ENCODE data around the gene MED26. TPM values are rescaled to one million over a fixed set of nuclear protein-coding genes. Genes with fewer than 3 reads are reported as not detected.
"Not testable (repeated sequence)": the region's sequence is repeated elsewhere in the genome, so short reads cannot be mapped to it uniquely, and the experiment has no call there.

MED26 gene
- total RNA-seq, 1 experiment from 2014 or later = 11.4 TPM

DNA sequence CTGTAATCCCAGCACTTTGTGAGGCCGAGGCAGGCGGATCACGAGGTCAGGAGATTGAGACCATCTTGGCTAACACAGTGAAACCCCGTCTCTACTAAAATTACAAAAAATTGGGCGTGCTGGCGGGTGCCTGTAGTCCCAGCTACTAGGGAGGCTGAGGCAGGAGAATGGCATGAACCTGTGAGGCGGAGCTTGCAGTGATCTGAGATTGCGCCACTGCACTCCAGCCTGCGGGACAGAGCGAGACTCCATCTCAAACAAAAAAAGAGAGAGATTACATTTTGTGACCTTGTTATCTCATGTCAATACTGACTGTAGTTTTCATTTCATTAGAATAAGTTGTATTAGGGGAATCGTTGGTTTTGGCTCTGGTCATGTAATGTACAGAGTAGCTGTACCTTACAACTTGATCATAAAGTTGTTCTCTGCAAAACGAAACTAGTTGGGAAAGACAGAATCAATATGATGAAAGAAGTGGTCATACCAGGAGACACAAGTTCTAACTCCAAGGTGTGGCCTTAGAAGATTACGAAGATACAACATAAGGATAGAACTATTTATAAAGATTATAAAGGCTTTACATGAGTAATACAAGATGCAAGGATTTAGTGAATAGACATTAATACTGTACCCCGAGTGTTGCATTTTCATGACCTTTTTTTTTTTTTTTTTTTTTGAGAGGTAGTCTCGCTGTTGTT is 48.2 kb upstream of the MED26 start:
- no peak for DNase-seq
- Histone ChIP-seq H3K4ac (ENCODE audit: low read depth, low read length) (no peak overlapping the region), H2BK15ac (ENCODE audit: low read depth, low read length) (no peak overlapping the region), H2BK20ac (ENCODE audit: low read depth, low read length, poor library complexity, severe bottlenecking) (no peak overlapping the region), H4K5ac (ENCODE audit: insufficient read length, low read depth, low read length) (no peak overlapping the region), H3K27me3 (ENCODE audit: insufficient read depth, low read length) (no peaks in the 10 kb centered on the region), H3K9ac (ENCODE audit: extremely low read depth, insufficient read length, low read length) (no peak overlapping the region), H3T11ph (ENCODE audit: low read length) (no peak overlapping the region), H3K79me1 (ENCODE audit: insufficient read depth, low read depth, low read length, poor library complexity, severe bottlenecking) (no peaks in the 10 kb centered on the region), H3K79me2 (ENCODE audit: insufficient read depth, low read length) (no peaks in the 10 kb centered on the region), H2AFZ (ENCODE audit: low read length) (no peak overlapping the region), H3K23me2 (ENCODE audit: insufficient read length, low read depth, low read length, poor library complexity, severe bottlenecking) (no peaks in the 10 kb centered on the region), H3K9me3 (ENCODE audit: control insufficient read depth, low read depth, low read length) (no peaks in the 10 kb centered on the region), H4K91ac (ENCODE audit: insufficient read length, low read depth, low read length) (no peak overlapping the region), H3K4me1 (ENCODE audit: insufficient read depth, low read length) (no peaks in the 10 kb centered on the region), H2BK5ac (ENCODE audit: insufficient read length, low read length) (no peak overlapping the region), H3K18ac (ENCODE audit: insufficient read length, low read depth, low read length) (no peak overlapping the region), H2BK120ac (ENCODE audit: low read depth, low read length, poor library complexity, severe bottlenecking) (no peak overlapping the region), H3K14ac (ENCODE audit: insufficient read depth, low read length) (no peak overlapping the region), H2BK12ac (ENCODE audit: insufficient read length, low read depth, low read length) (no peak overlapping the region), H3K23ac (ENCODE audit: insufficient read length, low read depth, low read length) (no peak overlapping the region), H4K20me1 (ENCODE audit: control insufficient read depth, insufficient read depth, insufficient read length) (no peaks in the 10 kb centered on the region), H3K27ac (ENCODE audit: insufficient read length, low read depth, low read length) (no peak overlapping the region), H4K8ac (replicated peaks; ENCODE audit: insufficient read length, low read depth, low read length) (no peak overlapping the region), H3K56ac (ENCODE audit: insufficient read length, low read depth, low read length) (no peak overlapping the region), H3K4me2 (ENCODE audit: insufficient read depth, insufficient read length, low read length) (no peak overlapping the region), H2AK5ac (ENCODE audit: insufficient read length, low read length) (no peak overlapping the region)
- H3K27ac Mint-ChIP-seq = no peak overlapping the region
- WGBS (ENCODE audit: extremely low coverage, insufficient read length, low lambda C conversion rate) = no CpG with 5 or more reads among the region's 15 CpGs
- TF ChIP-seq, protein P1, sequence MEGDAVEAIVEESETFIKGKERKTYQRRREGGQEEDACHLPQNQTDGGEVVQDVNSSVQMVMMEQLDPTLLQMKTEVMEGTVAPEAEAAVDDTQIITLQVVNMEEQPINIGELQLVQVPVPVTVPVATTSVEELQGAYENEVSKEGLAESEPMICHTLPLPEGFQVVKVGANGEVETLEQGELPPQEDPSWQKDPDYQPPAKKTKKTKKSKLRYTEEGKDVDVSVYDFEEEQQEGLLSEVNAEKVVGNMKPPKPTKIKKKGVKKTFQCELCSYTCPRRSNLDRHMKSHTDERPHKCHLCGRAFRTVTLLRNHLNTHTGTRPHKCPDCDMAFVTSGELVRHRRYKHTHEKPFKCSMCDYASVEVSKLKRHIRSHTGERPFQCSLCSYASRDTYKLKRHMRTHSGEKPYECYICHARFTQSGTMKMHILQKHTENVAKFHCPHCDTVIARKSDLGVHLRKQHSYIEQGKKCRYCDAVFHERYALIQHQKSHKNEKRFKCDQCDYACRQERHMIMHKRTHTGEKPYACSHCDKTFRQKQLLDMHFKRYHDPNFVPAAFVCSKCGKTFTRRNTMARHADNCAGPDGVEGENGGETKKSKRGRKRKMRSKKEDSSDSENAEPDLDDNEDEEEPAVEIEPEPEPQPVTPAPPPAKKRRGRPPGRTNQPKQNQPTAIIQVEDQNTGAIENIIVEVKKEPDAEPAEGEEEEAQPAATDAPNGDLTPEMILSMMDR (conservative IDR thresholded peaks at IDR 0.05) = no peak
- H3K36me3 Mint-ChIP-seq (ENCODE audit: insufficient read depth in 1 of 3, low read depth in 3 of 3) = peaks cover 5 to 13% (median 11%) of the 10 kb centered on the region in 3 experiments; a peak in 6 of 7 replicates
- no peaks in the 10 kb centered on the region for H3K9me3 Mint-ChIP-seq
- H3K27me3 Mint-ChIP-seq (ENCODE audit: low read depth) = no peaks in the 10 kb centered on the region
- no peak overlapping the region for H3K4me3 Mint-ChIP-seq
- peaks cover 5 to 7% of the 10 kb centered on the region in 2 experiments; a peak in 2 of 4 replicates for H3K4me1 Mint-ChIP-seq

DNA sequence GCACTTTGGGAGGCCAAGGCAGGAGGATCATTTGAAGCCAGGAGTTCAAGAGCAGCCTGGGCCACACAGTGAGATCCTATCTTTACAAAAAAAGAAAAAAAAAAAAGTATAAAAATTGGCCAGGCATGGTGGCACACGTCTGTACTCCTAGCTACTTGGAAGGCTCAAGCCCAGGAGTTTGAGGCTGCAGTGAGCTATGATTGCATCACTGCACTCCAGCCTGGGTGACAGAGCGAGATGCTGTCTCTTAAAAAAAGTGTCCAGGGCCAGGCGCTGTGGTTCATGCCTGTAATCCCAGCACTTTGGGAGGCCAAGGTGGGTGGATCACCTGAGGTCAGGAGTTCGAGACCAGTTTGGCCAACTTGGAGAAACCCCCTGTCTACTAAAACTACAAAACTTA is 45.8 kb upstream of the MED26 start:
- not testable (repeated sequence) for H3K36me3 Mint-ChIP-seq (ENCODE audit: insufficient read depth in 1 of 3, low read depth in 3 of 3); H4K5ac ChIP-seq (ENCODE audit: insufficient read length, low read depth, low read length); H3K14ac ChIP-seq (ENCODE audit: insufficient read depth, low read length); H2BK120ac ChIP-seq (ENCODE audit: low read depth, low read length, poor library complexity, severe bottlenecking); H3K27me3 Mint-ChIP-seq (ENCODE audit: low read depth); H4K8ac ChIP-seq (replicated peaks; ENCODE audit: insufficient read length, low read depth, low read length); H4K20me1 ChIP-seq (ENCODE audit: control insufficient read depth, insufficient read depth, insufficient read length); H2AFZ ChIP-seq (ENCODE audit: low read length); H3K56ac ChIP-seq (ENCODE audit: insufficient read length, low read depth, low read length); H3K23ac ChIP-seq (ENCODE audit: insufficient read length, low read depth, low read length); H3K23me2 ChIP-seq (ENCODE audit: insufficient read length, low read depth, low read length, poor library complexity, severe bottlenecking); H3K79me1 ChIP-seq (ENCODE audit: insufficient read depth, low read depth, low read length, poor library complexity, severe bottlenecking); H3K9ac ChIP-seq (ENCODE audit: extremely low read depth, insufficient read length, low read length); H3K79me2 ChIP-seq (ENCODE audit: insufficient read depth, low read length); H4K91ac ChIP-seq (ENCODE audit: insufficient read length, low read depth, low read length); H3K4me1 Mint-ChIP-seq; H3K4ac ChIP-seq (ENCODE audit: low read depth, low read length); H3K4me3 Mint-ChIP-seq; H2AK5ac ChIP-seq (ENCODE audit: insufficient read length, low read length); H2BK12ac ChIP-seq (ENCODE audit: insufficient read length, low read depth, low read length); DNase-seq; H3K9me3 ChIP-seq (ENCODE audit: control insufficient read depth, low read depth, low read length); H3T11ph ChIP-seq (ENCODE audit: low read length); H3K27ac ChIP-seq (ENCODE audit: insufficient read length, low read depth, low read length); H3K27me3 ChIP-seq (ENCODE audit: insufficient read depth, low read length); H3K4me2 ChIP-seq (ENCODE audit: insufficient read depth, insufficient read length, low read length); H2BK5ac ChIP-seq (ENCODE audit: insufficient read length, low read length); H3K18ac ChIP-seq (ENCODE audit: insufficient read length, low read depth, low read length); H2BK15ac ChIP-seq (ENCODE audit: low read depth, low read length); H3K9me3 Mint-ChIP-seq; H3K4me1 ChIP-seq (ENCODE audit: insufficient read depth, low read length); H2BK20ac ChIP-seq (ENCODE audit: low read depth, low read length, poor library complexity, severe bottlenecking)
- WGBS (ENCODE audit: extremely low coverage, insufficient read length, low lambda C conversion rate) = no CpG with 5 or more reads among the region's 4 CpGs
- peak overlapping the region in 1 of 3 experiments; percentile 59; a peak in 1 of 7 replicates for H3K27ac Mint-ChIP-seq
